OCI-LY3 (cell line): Measurements from ENCODE around the gene LRRC14B.

Experiments used
- EZH2phosphoT487 ChIP-seq: fragments of 200-600 bp; shearing (Covaris generic); IDR thresholded peaks from 2 replicates; pipeline ENCODE4 v1.6.1; 2018; ENCODE audit warnings: antibody characterized with exemption, mixed run types, low read depth
- TF ChIP-seq, protein P1 (sequence below): fragments of 200-600, 300-600 bp; sonication (generic); IDR thresholded peaks from 2 replicates; pipeline ENCODE4 v1.5.1; 2014; ENCODE audit warnings: antibody characterized with exemption, low read length, low read depth

DNA sequence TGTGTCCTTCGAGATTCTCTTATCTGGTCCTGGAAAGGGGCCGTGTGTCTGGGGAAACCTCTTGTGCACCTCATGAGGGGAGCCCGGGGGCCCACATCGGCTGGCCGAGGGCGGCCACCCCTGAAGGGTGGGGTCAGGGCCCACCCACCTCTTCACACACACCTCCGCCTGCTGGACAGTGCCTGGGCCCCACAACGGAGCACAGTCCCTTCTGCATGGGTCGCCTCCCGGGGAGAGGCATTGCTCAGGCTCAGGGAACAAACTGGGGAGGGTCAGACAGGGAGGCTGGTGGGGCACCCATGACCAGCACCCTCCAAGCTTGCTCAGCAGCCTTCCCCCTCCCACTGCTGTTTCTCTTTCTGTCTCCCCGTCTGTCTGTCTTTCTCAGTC, 1.3 kb upstream of the LRRC14B start:
- TF ChIP-seq, protein P1, sequence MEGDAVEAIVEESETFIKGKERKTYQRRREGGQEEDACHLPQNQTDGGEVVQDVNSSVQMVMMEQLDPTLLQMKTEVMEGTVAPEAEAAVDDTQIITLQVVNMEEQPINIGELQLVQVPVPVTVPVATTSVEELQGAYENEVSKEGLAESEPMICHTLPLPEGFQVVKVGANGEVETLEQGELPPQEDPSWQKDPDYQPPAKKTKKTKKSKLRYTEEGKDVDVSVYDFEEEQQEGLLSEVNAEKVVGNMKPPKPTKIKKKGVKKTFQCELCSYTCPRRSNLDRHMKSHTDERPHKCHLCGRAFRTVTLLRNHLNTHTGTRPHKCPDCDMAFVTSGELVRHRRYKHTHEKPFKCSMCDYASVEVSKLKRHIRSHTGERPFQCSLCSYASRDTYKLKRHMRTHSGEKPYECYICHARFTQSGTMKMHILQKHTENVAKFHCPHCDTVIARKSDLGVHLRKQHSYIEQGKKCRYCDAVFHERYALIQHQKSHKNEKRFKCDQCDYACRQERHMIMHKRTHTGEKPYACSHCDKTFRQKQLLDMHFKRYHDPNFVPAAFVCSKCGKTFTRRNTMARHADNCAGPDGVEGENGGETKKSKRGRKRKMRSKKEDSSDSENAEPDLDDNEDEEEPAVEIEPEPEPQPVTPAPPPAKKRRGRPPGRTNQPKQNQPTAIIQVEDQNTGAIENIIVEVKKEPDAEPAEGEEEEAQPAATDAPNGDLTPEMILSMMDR, result no peak
- TF ChIP-seq EZH2phosphoT487, result no peak
